ENCODE results near the gene VAMP8.

VAMP8 gene

GRCh38 chr2:85604568-85605339 lies 27.4 kb downstream of the VAMP8 start:
- no peak for TF ChIP-seq EZH2 (optimal IDR thresholded peaks at IDR 0.05; ENCODE audit: low read depth, low read length)
- TF ChIP-seq EZH2phosphoT487 (IDR thresholded peaks at IDR 0.05; ENCODE audit: low read length): no peak
- TF ChIP-seq, protein P1, sequence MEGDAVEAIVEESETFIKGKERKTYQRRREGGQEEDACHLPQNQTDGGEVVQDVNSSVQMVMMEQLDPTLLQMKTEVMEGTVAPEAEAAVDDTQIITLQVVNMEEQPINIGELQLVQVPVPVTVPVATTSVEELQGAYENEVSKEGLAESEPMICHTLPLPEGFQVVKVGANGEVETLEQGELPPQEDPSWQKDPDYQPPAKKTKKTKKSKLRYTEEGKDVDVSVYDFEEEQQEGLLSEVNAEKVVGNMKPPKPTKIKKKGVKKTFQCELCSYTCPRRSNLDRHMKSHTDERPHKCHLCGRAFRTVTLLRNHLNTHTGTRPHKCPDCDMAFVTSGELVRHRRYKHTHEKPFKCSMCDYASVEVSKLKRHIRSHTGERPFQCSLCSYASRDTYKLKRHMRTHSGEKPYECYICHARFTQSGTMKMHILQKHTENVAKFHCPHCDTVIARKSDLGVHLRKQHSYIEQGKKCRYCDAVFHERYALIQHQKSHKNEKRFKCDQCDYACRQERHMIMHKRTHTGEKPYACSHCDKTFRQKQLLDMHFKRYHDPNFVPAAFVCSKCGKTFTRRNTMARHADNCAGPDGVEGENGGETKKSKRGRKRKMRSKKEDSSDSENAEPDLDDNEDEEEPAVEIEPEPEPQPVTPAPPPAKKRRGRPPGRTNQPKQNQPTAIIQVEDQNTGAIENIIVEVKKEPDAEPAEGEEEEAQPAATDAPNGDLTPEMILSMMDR (IDR thresholded peaks at IDR 0.05; ENCODE audit: low read length): no peak
- Histone ChIP-seq H3K9ac (ENCODE audit: low read length) (no peak overlapping the region), H3F3A (ENCODE audit: insufficient read depth, low read length) (0 out of 2 replicates have a peak, but pooled peaks cover 10% of the 10 kb centered on the region), H3K27me3 (replicated peaks; ENCODE audit: insufficient read depth, low read length) (no peaks in the 10 kb centered on the region), H4K20me1 (ENCODE audit: insufficient read depth, low read length) (no peaks in the 10 kb centered on the region), H3K4me2 (ENCODE audit: low read depth, low read length) (no peak overlapping the region), H3K9me3 (replicated peaks; ENCODE audit: insufficient read depth, low read length) (no peaks in the 10 kb centered on the region), H3K4me3 (ENCODE audit: low read length) (no peak overlapping the region), H3K36me3 (replicated peaks; ENCODE audit: insufficient read depth, low read length) (no peaks in the 10 kb centered on the region; the same call in 1 of the 2 replicates), H2AFZ (ENCODE audit: low read length) (no peak overlapping the region), H3K79me2 (ENCODE audit: low read length) (no peaks in the 10 kb centered on the region), H3K27ac (ENCODE audit: low read length) (no peak overlapping the region), H3K4me1 (ENCODE audit: low read length) (peaks cover 5% of the 10 kb centered on the region; the same call in 1 of the 2 replicates), H3K9me2 (replicated peaks; ENCODE audit: insufficient read depth, low read length) (no peaks in the 10 kb centered on the region)
- no peak for DNase-seq

GRCh38 chr2:85605406-85606115 lies 28.2 kb downstream of the VAMP8 start:
- no peaks in the 10 kb centered on the region for H4K20me1 ChIP-seq (ENCODE audit: insufficient read depth, low read length)
- no peak overlapping the region for H2AFZ ChIP-seq (ENCODE audit: low read length)
- no peak overlapping the region for H3K27ac ChIP-seq (ENCODE audit: low read length)
- H3K36me3 ChIP-seq (replicated peaks; ENCODE audit: insufficient read depth, low read length): no peaks in the 10 kb centered on the region; the same call in 1 of the 2 replicates
- peaks cover 5% of the 10 kb centered on the region; the same call in 1 of the 2 replicates for H3K4me1 ChIP-seq (ENCODE audit: low read length)
- H3K9ac ChIP-seq (ENCODE audit: low read length): no peak overlapping the region
- H3K4me2 ChIP-seq (ENCODE audit: low read depth, low read length): no peak overlapping the region
- no peaks in the 10 kb centered on the region for H3K9me3 ChIP-seq (replicated peaks; ENCODE audit: insufficient read depth, low read length)
- DNase-seq: no peak
- no peak overlapping the region for H3K4me3 ChIP-seq (ENCODE audit: low read length)
- no peaks in the 10 kb centered on the region for H3K9me2 ChIP-seq (replicated peaks; ENCODE audit: insufficient read depth, low read length)
- no peaks in the 10 kb centered on the region for H3K27me3 ChIP-seq (replicated peaks; ENCODE audit: insufficient read depth, low read length)
- TF ChIP-seq EZH2 (optimal IDR thresholded peaks at IDR 0.05; ENCODE audit: low read depth, low read length) (no peak), EZH2phosphoT487 (IDR thresholded peaks at IDR 0.05; ENCODE audit: low read length) (no peak)
- TF ChIP-seq, protein P1 (IDR thresholded peaks at IDR 0.05; ENCODE audit: low read length): no peak
- H3K79me2 ChIP-seq (ENCODE audit: low read length): peaks cover 5% of the 10 kb centered on the region; the same call in 1 of the 2 replicates
- 0 out of 2 replicates have a peak, but pooled peaks cover 6% of the 10 kb centered on the region for H3F3A ChIP-seq (ENCODE audit: insufficient read depth, low read length)

DNA sequence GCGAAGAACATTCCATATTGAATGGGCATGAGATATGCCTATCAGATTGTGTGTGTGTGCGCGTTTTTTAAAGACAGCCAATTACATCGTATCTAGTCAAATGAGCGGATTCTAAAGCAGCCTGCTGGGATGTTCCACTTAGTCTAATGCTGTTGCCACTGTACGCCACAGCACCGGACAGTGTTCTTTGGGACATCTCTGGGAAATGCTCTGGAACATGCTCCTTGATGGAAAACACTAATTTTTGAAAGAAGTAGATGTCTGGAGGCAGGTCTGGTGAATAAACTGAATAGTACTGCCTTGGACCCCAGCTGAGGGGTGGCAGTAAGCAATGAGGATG lies 28.7 kb downstream of the VAMP8 start:
- no peak overlapping the region for H2AFZ ChIP-seq (ENCODE audit: low read length)
- no peak for DNase-seq
- H3K27ac ChIP-seq (ENCODE audit: low read length): no peak overlapping the region
- peaks cover 5% of the 10 kb centered on the region; the same call in 1 of the 2 replicates for H3K4me1 ChIP-seq (ENCODE audit: low read length)
- H3K4me3 ChIP-seq (ENCODE audit: low read length): no peak overlapping the region
- H3K4me2 ChIP-seq (ENCODE audit: low read depth, low read length): no peak overlapping the region
- no peak overlapping the region for H3K9ac ChIP-seq (ENCODE audit: low read length)
- peaks cover 8% of the 10 kb centered on the region for H3K79me2 ChIP-seq (ENCODE audit: low read length)
- H3K9me2 ChIP-seq (replicated peaks; ENCODE audit: insufficient read depth, low read length): no peaks in the 10 kb centered on the region
- H3K36me3 ChIP-seq (replicated peaks; ENCODE audit: insufficient read depth, low read length): no peaks in the 10 kb centered on the region; the same call in 1 of the 2 replicates
- no peaks in the 10 kb centered on the region for H4K20me1 ChIP-seq (ENCODE audit: insufficient read depth, low read length)
- H3F3A ChIP-seq (ENCODE audit: insufficient read depth, low read length): 0 out of 2 replicates have a peak, but pooled peaks cover under 1% of the 10 kb centered on the region
- H3K9me3 ChIP-seq (replicated peaks; ENCODE audit: insufficient read depth, low read length): no peaks in the 10 kb centered on the region
- TF ChIP-seq EZH2phosphoT487 (IDR thresholded peaks at IDR 0.05; ENCODE audit: low read length) (no peak), EZH2 (optimal IDR thresholded peaks at IDR 0.05; ENCODE audit: low read depth, low read length) (no peak)
- TF ChIP-seq, protein P1 (IDR thresholded peaks at IDR 0.05; ENCODE audit: low read length): no peak
- H3K27me3 ChIP-seq (replicated peaks; ENCODE audit: insufficient read depth, low read length): no peaks in the 10 kb centered on the region

Measured in MM.1S (cell line).